IPS-NIHi11 (cell line): ENCODE results near the gene IDUA.
"Not testable (repeated sequence)": the region's sequence is repeated elsewhere in the genome, so short reads cannot be mapped to it uniquely, and the experiment has no call there.

Experiments
- DNase-seq: peaks from one replicate; pipeline ENCODE4 v3.0.0; 2012; ENCODE audit warnings: mixed read lengths, low spot score

IDUA gene

DNA sequence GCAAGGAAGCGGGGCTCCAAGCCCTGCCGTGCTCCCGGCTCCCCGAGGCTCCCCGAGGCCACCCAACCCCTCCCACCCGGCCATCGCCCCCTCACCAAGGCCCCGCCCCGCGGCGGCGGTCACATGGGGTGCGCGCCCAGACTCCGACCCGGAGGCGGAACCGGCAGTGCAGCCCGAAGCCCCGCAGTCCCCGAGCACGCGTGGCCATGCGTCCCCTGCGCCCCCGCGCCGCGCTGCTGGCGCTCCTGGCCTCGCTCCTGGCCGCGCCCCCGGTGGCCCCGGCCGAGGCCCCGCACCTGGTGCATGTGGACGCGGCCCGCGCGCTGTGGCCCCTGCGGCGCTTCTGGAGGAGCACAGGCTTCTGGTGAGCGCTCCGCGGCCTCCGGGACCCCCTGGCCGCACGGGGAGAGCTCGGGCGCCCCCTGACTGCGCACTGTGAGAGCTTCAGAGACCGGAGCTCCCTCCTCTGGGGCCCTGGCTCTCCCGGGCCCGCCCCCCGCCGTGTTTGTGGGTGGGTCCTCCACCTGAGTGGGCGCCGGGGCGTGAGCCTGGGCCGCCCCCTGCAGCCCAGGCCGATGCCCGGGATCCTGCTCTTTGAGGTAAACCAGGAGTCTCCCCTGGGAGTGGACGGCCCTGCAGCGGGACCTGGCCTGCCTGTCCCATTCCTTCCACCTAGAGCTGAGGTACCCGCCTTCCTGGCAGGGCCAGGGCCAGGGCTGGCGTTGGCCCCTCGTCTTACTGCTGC lies at the start of gene IDUA:
Gene IDUA (plus strand): TSS at position 166 of the 745 bp plus-strand sequence. CDS start 41 bp downstream, at position 207.
- DNase-seq = peak; percentile 81

DNA sequence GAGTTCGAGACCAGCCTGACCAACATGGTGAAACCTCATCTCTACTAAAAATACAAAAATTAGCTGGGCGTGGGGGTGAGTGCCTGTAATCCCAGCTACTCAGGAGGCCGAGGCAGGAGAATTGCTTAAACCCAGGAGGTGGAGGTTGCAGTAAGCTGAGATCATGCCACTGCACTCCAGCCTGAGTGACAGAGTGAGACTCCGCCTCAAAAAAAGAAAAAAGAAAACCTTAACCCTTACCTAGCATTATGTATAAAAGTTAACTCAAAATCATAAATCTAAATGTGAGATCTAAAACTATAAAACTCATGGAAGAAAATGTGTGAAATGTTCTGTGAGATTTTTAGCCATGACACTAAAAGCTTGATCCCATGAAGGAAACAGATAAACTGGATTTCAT lies 47.3 kb upstream of the IDUA start:
- DNase-seq = not testable (repeated sequence)

DNA sequence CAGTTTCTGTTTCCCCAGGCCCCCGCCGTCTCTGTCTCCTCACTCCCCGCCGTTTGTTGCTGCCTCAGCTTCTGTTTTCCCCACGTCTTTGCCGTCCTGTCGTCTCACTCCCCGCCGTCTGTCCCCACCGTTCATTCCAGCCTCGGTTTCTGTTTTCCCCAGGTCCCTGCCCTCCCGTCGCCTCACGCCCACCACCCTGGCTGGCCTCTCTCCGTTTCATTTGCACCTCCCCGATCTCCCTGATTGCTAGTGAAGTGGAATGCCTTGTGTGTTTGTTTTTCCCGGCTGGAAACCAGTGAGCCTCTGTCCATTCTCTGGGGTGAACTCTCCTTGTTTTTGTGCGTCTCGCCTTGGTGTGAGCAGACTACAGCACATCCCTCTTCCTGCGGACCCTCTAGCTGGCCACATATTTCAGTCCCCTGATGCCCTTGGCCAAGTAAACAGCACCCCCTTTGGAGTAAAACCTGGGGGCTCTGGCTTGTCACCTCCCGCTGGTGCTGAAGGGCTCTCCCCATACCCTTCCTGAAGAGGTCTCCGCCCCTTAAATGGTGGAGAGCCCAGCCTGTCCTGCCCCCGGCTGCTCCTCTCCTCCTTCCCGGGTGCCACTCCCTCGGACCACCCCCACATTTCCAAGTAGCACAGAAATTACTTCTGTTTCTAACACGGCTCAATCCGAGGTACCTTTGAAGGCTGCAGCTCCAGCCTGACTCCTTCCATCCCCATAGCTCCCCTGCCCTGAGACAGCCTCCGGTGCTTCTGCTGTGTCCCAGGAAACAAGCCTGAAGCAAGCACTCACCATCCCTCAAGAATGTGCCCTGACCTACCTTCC lies 41.4 kb upstream of the IDUA start:
- peak; percentile 31 for DNase-seq

DNA sequence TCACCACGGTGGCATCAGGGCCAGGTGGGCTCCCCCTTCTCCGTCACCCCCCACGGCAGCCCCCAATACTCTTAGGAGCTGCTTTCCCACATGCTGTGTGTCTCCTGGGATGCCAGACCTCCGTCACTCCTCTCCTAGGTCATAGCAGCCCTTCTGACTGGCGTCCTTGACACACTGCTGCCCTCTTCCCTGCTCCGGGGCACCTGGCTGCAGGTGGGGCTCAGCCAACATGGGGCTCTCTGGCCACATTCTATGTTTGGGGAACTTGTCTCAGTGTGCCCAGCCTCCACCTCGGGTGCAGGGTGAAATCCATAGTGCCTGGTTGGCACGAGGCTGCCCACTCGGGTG lies 40.8 kb upstream of the IDUA start:
- DNase-seq = peak; percentile 22

DNA sequence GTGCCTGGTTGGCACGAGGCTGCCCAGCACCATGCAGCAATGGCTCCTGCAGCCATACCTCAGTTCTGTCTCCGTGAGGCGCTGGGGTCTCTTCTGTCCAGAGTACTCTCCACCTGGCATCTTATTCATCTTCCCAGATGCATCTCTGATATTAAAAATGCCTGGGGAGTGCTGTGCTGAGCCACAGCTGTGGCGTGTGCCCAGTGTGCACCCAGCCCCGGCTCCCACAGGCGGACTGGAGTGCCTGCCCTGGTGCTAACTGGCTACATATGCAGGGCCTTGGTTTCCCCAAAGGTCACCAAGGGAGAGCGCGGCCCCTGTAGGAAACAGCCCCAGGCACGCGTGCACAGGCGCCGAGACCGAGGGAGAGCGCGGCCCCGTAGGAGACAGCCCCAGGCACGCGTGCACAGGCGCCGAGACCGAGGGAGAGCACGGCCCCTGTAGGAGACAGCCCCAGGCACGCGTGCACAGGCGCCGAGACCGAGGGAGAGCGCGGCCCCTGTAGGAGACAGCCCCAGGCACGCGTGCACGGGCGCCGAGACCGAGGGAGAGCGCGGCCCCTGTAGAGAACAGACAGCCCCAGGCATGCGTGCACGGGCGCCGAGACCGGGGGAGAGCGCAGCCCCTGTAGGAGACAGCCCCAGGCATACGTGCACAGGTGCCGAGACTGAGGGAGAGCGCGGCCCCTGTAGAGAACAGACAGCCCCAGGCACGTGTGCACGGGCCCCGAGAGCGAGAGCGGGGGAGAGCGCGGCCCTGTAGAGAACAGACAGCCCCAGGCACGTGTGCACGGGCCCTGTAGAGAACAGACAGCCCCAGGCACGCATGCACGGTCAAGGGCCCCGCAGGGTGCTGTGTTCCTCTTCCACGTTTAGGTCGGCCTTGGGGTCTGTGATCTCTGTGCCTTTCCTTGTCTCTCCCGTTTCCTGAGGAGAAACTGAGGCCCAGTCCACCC lies 40.0 kb upstream of the IDUA start:
- DNase-seq = peak; percentile 7

DNA sequence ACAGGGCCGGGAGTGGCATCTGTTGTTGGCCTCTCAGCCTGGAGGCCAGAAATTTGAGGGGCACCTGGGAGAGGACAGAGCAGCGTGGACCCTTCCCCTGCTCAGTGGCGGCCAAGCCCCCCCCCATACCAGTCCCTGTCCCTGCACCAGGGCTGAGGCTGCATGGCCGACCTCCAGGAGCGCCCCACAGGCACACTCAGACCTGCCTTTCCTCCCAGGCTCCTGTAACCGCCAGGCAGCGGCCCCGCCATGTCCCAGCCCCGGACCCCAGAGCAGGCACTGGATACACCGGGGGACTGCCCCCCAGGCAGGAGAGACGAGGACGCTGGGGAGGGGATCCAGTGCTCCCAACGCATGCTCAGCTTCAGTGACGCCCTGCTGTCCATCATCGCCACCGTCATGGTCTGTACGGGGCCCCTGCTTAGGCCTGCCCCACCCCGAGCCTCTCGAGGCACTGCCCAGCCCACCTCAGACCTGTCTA lies 39.3 kb upstream of the IDUA start:
- DNase-seq = peak; percentile 13

DNA sequence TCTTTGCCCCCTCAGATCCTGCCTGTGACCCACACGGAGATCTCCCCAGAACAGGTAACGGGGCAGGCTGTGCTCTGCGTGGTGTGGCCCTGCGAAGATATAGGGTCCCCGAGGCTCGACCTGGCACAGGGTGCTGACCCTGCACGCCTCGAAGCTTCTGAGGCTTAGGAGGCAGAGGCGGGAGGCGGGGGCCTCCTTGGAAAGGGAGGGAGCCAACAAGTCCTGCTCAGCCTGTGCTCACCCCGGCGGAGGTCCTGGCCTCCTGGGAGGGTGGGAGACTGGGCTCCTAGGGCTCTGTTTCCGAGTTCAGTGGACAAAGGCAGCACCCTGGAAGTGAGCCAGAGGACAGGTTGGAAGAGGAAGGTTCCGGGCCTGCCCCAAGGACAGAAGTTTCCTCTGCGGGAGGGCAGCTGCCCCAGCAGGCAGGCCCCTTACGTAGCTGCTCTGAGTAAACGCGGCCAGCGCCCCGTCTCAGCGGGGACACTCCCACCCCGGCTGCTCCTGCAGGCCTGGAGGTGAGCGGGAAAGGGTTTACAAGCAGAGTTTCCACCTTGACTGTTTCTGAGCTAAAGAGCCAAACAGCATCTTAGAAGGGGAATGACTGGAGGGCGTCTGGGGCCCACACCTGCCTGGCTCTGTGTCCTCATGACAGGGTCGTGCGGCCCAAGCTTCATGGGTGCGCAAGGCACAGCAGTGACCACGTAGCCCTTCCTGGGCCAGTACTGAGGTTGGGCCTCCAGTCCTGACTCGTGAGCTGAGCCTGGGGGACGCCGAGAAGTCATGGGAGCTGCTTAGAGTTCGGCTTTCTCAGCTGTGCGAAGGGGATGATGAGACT lies 38.5 kb upstream of the IDUA start:
- peak; percentile 10 for DNase-seq

DNA sequence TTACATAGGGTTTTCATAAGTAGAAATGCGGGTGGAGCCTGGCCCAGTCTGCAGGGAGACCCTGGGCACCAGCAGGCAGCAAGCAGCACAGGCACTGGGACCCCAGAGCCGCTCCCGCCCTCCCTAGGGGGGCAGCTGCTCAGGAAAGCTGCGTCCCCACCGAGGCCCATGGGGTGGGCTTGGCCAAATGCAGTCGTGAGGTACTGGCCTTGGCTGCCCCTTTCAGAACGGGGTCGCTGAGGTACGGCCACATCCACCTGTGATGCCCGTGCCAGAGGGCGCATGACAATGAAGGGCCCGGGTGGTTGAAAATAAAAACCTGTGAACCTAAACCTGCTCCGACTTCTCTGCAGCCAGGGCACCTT lies 37.9 kb upstream of the IDUA start:
- peak; percentile 10 for DNase-seq

DNA sequence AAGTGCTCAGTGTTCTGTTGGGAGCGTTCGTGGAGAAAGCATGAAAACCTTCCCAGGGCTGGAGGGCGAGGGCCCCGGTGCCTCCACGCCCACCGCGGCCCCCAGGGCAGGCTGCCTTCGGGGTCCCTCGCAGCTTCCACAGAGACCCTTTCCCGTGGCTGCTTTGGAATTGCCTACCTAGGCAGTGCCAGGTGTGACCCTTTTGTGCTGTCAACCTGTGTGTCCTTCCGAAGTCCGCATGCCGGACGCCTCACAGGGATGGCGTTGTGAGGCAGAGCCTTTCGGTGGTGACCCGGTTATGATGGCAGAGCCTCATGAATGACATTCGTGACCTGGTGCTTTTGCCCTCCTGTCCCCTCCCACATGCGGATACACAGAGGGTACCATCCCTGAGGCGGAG lies 37.2 kb upstream of the IDUA start:
- DNase-seq = no peak

DNA sequence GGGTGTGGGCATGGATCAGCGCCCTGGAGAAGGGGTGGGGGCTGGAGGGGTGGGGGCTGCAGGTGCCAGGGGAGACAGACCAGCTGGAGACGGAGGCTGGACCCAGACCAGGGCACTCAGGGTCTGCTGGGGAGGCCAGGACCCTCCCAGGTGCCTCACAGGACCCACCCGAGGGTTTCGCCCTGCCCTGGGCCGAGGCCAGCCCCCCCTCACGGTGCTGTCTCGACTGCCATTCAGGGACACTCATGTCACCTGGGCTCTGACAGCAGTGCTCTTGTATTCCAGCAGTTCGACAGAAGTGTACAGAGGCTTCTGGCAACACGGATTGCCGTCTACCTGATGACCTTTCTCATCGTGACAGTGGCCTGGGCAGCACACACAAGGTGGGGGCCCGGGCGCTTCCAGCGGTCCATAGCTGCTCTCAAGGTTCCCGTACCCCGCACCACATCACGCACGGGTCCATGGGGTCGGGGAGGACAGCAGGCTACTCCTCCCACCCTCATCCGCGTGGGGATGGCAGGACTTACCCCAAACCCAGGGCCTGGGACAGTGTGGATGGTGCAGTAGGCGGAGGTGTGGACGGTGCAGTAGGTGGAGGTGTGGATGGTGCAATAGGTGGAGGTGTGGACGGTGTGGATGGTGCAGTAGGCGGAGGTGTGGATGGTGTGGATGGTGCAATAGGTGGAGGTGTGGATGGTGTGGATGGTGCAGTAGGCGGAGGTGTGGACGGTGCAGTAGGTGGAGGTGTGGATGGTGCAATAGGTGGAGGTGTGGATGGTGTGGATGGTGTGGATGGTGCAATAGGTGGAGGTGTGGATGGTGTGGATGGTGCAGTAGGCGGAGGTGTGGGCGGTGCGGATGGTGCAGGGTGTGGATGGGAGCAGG lies 36.5 kb upstream of the IDUA start:
- DNase-seq = no peak

DNA sequence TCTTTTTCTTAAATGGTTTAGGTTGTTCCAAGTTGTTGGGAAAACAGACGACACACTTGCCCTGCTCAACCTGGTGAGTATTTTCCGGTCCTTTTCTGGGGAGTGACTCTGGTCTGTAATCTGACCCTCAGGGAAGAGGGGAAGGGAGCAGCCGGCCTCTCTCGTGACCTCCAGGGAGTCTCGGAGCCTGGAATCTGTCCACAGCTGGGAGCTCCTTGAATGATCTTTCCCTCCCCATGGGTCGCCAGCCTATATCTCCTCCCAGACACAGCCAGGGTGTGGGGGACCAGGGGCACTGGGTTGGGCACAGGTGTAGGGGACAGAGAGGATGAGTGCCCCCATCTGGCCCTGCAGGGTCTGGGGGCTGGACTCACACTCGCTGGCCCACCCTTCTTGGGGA lies 35.7 kb upstream of the IDUA start:
- peak; percentile 24 for DNase-seq

DNA sequence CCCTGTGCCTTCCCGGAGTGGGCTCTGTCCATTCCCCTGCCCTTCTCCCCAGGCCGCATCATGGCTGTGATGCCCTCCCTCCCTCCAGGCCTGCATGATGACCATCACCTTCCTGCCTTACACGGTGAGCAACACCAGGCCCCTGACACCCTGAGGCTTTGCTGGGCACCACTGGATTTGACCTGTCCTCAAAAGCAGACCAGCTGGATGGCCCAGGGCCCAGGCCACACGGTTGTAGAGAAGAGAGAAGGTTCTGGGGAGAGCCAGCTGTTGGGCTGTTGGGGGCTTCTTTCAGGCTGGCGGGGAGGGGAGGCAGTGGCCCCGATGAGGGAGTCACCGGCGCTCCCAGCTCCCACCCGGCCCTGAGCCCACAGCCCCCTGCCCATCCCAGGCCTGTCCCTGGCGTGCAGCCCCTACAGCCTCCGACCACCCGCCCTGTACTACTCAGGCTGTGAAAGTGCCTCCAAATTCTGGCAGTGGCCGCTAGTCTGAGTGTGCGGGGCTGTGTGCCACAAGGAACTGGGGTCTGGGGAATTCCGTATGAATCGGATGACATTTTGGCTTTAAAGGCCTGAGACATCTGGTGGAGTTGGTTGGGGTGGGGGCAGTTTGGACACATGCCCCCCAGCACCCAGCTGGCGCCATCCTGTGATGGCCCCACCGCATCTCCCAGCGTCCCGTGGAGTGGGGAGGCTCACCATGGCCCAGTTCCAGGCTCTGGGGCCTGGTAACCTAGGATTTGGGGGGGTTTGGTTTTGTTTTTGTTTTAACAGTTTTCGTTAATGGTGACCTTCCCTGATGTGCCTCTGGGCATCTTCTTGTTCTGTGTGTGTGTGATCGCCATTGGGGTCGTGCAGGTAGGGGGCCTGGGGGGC lies 35.0 kb upstream of the IDUA start:
- peak; percentile 10 for DNase-seq

DNA sequence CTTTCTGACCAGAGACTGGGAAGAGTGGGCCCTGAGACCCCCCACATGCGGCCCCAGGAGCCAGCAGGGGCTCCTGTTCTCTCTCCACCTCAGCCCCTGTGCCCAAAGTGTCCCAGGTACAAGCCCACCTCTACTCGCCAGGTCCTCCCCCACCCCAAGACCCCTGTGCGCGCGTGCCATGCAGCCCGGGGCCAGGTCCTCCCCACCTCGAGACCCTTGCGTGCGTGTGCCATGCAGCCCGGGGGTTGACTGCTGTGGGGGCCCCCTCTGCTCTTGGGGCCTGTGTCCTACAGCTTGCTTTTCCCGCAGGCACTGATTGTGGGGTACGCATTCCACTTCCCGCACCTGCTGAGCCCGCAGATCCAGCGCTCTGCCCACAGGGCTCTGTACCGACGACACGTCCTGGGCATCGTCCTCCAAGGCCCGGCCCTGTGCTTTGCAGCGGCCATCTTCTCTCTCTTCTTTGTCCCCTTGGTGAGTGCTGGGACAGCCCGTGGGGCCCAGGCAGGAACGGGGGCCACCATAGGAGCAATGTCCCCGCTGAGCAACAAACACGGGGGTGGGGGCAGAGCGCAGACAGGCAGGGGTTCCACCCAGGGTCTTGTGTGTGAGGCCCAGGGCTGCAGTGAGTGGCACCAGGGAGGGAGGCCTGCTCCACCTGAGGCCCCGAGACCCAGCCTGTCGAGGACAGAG lies 33.8 kb upstream of the IDUA start:
- no peak for DNase-seq

DNA sequence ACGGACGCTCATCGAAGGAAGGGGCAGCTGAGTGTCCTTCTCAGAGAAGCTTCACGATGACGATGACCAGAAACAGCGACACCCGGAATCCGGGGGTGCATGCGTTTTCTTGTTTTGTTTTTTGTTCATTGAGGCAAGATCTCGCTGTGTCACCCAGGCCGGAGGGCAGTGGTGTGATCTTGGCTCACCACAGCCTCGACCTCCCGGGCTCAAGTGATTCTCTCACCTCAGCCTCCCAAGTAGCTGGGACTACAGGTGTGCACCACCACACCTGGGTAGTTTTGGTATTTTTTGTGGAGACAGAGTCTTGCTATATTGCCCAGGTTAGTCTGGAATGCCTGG lies 33.3 kb upstream of the IDUA start:
- no peak for DNase-seq

DNA sequence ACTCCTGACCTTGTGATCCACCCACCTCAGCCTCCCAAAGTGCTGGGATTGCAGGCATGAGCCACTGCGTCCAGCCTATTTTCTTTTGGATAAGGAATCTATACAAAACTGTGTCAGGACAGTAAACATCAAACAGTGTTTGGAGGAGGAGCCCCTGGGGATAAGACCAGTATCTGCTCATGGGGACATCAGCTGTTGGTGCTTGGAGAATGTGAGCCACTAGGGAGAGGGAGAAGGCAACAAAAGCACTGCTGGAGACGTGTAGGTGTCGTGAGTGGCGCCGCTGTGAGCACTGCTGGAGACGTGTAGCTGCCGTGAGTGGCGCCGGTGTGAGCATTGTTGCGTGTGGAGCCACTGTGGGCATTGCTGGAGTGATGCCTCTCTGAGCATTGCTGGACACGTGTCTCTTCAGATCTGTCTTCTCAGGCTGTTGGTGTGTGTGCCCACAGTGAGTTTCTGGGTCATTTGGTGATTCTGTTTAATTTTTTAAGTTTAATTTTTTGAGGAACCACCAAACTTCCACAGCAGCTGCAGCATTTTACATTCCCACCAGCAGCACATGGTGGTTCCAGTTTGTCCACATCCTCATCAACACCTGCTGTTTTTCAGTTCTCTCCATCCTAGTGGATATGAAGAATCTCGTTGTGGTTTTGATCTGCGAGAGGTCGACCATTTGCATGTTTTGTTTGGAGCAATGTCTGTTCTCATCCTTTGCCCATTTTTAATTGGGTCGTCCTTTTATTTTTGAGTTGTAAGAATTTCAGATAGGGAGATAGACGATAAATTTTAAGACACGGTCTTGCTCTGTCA lies 32.4 kb upstream of the IDUA start:
- DNase-seq = no peak

DNA sequence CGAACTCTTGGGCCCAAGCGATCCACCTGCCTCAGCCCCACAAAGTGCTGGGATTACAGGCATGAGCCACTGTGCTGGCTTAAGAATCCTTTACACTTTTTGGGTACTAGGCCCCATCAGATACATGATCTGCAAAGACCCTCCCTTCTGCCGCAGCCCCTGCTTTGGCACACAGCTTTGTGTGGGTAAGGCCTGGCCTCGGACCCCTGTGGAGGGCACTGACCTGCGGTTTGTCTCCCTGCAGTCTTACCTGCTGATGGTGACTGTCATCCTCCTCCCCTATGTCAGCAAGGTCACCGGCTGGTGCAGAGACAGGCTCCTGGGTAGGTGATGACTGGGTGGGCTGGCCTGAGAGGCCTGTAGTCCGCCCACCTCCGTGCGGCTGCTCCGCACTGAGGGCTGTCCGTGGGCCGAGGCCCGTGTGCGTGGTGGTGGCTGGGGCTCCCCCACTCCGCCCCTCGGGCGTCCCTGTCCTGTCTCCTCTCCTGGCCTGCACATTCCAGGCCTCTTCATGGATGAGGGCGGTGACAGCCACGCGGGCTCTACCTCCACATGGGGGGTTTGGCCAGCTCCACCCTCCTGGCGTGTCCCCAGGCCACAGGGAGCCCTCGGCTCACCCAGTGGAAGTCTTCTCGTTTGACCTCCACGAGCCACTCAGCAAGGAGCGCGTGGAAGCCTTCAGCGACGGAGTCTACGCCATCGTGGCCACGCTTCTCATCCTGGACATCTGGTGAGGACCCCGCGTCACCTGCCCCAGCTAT lies 31.5 kb upstream of the IDUA start:
- DNase-seq = peak; percentile 10

DNA sequence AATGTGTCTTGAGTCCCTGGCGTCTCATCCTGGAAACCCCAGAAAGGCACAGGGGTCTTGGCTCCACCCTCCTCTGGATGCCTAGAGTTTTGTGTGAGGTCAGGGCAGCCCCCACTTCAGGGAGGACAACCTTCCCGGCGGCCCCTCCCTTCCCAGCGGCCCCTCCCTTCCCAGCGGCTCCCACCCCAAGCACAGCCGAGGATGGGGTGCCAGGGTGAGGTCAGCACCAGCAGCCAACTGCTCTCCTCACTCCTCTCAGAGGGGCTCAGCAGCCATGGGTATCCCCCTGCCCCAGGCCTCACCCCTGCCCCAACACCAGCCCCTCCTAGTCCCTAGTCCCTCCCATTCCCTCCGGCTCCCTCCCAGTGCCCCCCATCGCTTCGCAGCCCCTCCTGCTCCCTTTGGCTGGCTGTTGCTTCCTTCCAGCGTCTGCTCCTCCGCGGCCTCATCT lies 30.9 kb upstream of the IDUA start:
- DNase-seq = peak; percentile 12
